NT2/D1 (cell line): ENCODE measurements around the gene SLC12A5.

ENCODE experiments used
- SUZ12 ChIP-seq: IDR thresholded peaks from 2 replicates; pipeline ENCODE4 v1.6.1; 2011; ENCODE audit not compliant: insufficient read length, insufficient read depth; ENCODE audit errors: extremely low read depth
- YY1 ChIP-seq: IDR thresholded peaks from 2 replicates; pipeline ENCODE4 v1.6.1; 2011; ENCODE audit not compliant: insufficient read length, insufficient read depth
- ZNF274 ChIP-seq: IDR thresholded peaks from 2 replicates; pipeline ENCODE4 v1.6.1; 2011; ENCODE audit warnings: mild to moderate bottlenecking, low read depth, low read length

DNA sequence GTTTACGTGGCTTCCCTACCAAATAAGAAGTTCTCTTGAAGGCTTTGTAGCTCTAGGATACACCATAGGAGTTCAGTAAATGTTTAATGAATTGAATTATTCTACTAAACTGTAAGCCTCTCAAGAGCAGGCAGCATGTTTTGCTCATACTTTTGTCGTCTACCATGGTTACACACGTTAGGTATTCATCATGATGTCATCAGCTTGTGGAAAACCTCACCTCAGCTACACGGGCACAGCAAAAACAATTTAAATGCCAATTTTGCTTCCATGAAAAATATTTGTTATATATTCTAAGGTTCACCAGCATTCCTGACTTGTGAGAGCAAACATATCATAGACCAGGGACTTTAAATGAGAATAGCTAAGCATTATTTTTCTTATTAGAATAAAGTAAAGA, 44.0 kb downstream of the SLC12A5 start:
- TF ChIP-seq ZNF274, result no peak
- no peak for TF ChIP-seq YY1
- no peak for TF ChIP-seq SUZ12
